Nephron progenitor cell (in vitro differentiated cells): ENCODE data around the gene MOV10L1.

Experiments
- DNase-seq: peaks from one replicate; pipeline ENCODE4 v3.0.0; 2021
- H3K27ac Mint-ChIP-seq: 2 replicates; pipeline ENCODE4 v1.8.0; 2021; ENCODE audit warnings: mild to moderate bottlenecking, moderate library complexity, mixed read lengths
- H3K27me3 Mint-ChIP-seq: 2 replicates; pipeline ENCODE4 v1.8.0; 2021; ENCODE audit warnings: mild to moderate bottlenecking, low read depth, mixed read lengths; ENCODE audit not compliant: poor library complexity
- H3K36me3 Mint-ChIP-seq: 2 replicates; pipeline ENCODE4 v1.8.0; 2021; ENCODE audit warnings: low read depth, mixed read lengths
- H3K4me1 Mint-ChIP-seq: 2 replicates; pipeline ENCODE4 v1.8.0; 2021; ENCODE audit warnings: mixed read lengths
- H3K4me3 Mint-ChIP-seq: 2 replicates; pipeline ENCODE4 v1.8.0; 2021; ENCODE audit warnings: mild to moderate bottlenecking, moderate library complexity, mixed read lengths
- H3K9me3 Mint-ChIP-seq: 2 replicates; pipeline ENCODE4 v1.8.0; 2021; ENCODE audit warnings: mild to moderate bottlenecking, moderate library complexity, mixed read lengths
- TF ChIP-seq, protein P1 (sequence below): fragments of 200-600 bp; sonication (generic); IDR thresholded peaks from 2 replicates; pipeline ENCODE4 v1.5.0; 2021; ENCODE audit warnings: antibody characterized with exemption

MOV10L1 gene

DNA sequence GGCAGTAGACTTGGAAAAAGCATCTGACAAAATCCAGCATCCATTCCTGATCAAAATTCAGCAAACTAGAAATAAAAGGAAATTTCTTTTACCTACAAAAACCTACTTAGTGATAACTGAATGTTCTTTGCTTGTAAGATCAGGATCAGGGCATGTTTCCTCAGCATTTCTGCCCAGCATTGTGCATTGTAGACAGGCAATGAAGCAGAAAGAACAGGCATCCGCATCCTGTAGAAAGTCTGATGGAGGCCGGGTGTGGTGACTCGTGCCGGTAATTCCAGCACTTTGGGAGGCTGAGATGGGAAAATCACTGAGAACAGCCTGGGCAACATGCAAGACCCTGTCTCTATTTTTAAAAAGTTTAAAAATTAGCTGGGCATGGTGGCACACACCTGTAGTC is 48.2 kb downstream of the MOV10L1 start:
- H3K4me3 Mint-ChIP-seq, result no peak overlapping the region
- no peaks in the 10 kb centered on the region for H3K36me3 Mint-ChIP-seq
- DNase-seq, result no peak
- no peak overlapping the region for H3K27ac Mint-ChIP-seq
- peaks cover 4% of the 10 kb centered on the region for H3K9me3 Mint-ChIP-seq
- peaks cover 37% of the 10 kb centered on the region for H3K4me1 Mint-ChIP-seq
- H3K27me3 Mint-ChIP-seq, result peaks cover 17% of the 10 kb centered on the region
- TF ChIP-seq, protein P1, sequence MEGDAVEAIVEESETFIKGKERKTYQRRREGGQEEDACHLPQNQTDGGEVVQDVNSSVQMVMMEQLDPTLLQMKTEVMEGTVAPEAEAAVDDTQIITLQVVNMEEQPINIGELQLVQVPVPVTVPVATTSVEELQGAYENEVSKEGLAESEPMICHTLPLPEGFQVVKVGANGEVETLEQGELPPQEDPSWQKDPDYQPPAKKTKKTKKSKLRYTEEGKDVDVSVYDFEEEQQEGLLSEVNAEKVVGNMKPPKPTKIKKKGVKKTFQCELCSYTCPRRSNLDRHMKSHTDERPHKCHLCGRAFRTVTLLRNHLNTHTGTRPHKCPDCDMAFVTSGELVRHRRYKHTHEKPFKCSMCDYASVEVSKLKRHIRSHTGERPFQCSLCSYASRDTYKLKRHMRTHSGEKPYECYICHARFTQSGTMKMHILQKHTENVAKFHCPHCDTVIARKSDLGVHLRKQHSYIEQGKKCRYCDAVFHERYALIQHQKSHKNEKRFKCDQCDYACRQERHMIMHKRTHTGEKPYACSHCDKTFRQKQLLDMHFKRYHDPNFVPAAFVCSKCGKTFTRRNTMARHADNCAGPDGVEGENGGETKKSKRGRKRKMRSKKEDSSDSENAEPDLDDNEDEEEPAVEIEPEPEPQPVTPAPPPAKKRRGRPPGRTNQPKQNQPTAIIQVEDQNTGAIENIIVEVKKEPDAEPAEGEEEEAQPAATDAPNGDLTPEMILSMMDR, result no peak

DNA sequence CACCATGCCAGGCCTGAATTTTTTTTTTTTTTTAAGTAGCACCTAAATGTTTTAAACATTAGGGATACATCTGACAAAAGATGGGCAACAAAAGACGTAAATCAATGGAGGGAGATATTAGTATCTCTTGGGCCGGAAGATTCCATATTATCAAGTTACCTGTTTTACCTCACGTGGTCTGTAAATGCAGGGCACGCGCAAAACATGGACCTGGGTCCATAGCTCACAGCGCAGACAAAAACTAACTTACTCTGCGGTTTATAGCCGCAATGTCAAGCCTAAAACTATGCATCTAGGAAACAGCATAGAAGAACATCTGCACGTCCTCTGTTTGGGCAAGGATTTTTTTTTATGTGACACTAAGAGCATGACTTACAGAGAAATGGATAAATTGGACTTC is 49.2 kb downstream of the MOV10L1 start:
- peaks cover 3% of the 10 kb centered on the region for H3K9me3 Mint-ChIP-seq
- peaks cover 24% of the 10 kb centered on the region for H3K27me3 Mint-ChIP-seq
- no peaks in the 10 kb centered on the region for H3K36me3 Mint-ChIP-seq
- no peak overlapping the region for H3K4me3 Mint-ChIP-seq
- no peak overlapping the region for H3K27ac Mint-ChIP-seq
- TF ChIP-seq, protein P1, result no peak
- peaks cover 40% of the 10 kb centered on the region for H3K4me1 Mint-ChIP-seq
- DNase-seq, result no peak

DNA sequence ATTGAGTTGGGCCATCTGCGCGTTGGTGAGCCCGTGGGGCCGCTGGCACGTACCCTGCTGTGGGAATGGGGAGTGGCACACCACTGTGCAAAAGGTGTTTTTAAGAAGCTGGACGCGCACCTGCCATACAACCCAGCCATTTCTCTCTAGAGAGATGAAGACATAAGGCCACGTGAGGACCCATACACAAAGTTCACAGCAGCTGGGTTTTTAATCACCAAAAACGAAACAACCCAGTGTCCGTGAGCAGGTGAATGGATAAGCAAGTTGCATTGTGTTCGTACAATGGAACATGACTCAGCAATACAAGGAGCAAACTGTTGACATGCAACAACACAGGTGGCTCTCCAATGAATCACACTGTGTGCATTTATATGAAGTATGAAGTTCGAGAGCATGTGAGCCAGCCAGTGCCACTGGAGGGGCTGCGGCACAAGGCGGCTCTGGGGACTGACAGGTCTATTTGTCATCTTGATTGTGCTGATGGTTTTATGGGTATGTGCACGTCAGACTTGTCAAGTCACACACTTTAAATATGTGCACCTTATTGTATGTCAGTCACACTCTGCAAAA is 50.1 kb downstream of the MOV10L1 start:
- peaks cover 3% of the 10 kb centered on the region for H3K9me3 Mint-ChIP-seq
- no peak overlapping the region for H3K27ac Mint-ChIP-seq
- TF ChIP-seq, protein P1, result no peak
- H3K36me3 Mint-ChIP-seq, result no peaks in the 10 kb centered on the region
- H3K4me3 Mint-ChIP-seq, result no peak overlapping the region
- peaks cover 40% of the 10 kb centered on the region for H3K4me1 Mint-ChIP-seq
- H3K27me3 Mint-ChIP-seq, result peaks cover 24% of the 10 kb centered on the region
- DNase-seq, result no peak

DNA sequence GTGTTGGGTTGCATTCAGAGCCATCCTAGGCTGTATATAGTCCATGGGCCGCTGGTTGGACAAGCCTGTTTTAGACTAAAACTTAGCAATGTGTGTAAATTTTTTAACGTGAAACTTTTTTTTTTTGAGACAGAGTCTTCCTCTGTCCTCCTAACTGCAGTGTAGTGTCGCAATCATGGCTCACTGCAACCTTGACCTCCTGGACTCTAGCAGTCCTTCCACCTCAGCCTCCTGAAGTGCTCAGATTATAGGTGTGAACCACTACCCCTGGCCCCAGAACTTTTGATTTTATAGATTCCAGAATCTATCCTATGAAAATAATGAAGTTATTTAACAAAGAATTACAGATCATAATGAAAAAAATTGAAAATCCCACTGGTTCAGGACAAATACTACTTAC is 50.8 kb downstream of the MOV10L1 start:
- peaks cover 46% of the 10 kb centered on the region for H3K4me1 Mint-ChIP-seq
- peaks cover 24% of the 10 kb centered on the region for H3K27me3 Mint-ChIP-seq
- H3K36me3 Mint-ChIP-seq, result no peaks in the 10 kb centered on the region
- H3K27ac Mint-ChIP-seq, result no peak overlapping the region
- DNase-seq, result no peak
- no peak overlapping the region for H3K4me3 Mint-ChIP-seq
- TF ChIP-seq, protein P1, result no peak
- H3K9me3 Mint-ChIP-seq, result peaks cover 3% of the 10 kb centered on the region

DNA sequence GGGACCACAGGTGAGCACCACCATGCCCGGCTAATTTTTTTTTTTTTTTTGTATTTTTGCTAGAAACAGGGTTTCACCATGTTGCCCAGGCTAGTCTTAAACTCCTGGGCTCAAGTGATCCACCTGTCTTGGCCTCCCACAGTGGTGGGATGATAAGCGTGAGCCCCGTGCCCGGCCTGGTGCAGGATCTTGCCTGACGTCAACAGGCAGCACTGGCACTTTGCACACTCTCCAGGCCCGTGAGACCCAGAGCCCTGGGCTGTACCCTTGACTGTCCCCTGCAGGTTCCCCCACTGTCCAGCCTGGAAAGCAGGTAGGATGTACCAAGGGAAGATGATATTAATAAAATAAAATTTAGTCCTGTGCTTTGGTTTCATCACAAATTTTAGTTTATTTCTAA is 51.7 kb downstream of the MOV10L1 start:
- DNase-seq, result no peak
- H3K4me1 Mint-ChIP-seq, result peaks cover 48% of the 10 kb centered on the region
- TF ChIP-seq, protein P1, result no peak
- H3K4me3 Mint-ChIP-seq, result no peak overlapping the region
- no peak overlapping the region for H3K27ac Mint-ChIP-seq
- peaks cover 24% of the 10 kb centered on the region for H3K27me3 Mint-ChIP-seq
- no peaks in the 10 kb centered on the region for H3K36me3 Mint-ChIP-seq
- H3K9me3 Mint-ChIP-seq, result peaks cover 3% of the 10 kb centered on the region

DNA sequence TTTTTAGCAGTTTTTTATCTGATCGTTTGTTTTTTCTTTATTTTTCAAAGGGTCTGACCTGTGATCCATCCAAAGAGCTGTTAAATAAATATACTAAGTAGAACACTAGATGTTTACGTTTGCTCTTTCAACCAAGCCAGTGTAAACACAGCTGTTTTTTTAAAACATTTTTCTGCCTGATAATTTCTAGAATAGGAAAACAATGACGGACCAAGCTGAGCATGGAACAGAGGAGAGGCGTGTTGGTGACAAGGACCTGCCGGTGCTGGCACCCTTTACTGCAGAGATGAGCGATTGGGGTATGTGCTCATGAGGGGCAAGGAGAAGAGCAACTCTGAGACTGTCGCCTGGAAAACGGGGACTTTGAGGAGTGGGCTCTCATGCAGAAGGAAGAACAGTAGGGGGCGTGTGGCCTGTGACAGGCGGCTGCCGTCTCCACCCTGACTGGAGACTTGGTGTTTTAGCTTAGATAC is 52.1 kb downstream of the MOV10L1 start:
- Mint-ChIP-seq H3K27ac (no peak overlapping the region), H3K9me3 (peaks cover 3% of the 10 kb centered on the region)
- peak; percentile 53 for DNase-seq

More for the DNA sequence above, 52.1 kb downstream of the MOV10L1 start:
- TF ChIP-seq, protein P1, result peak; percentile 54
- Mint-ChIP-seq H3K36me3 (no peaks in the 10 kb centered on the region), H3K4me3 (peak overlapping the region; percentile 1), H3K4me1 (peaks cover 49% of the 10 kb centered on the region), H3K27me3 (peaks cover 24% of the 10 kb centered on the region)
